Stimulated activated CD4-positive, alpha-beta T cell treated with anti-CD3 and anti-CD28 coated beads, Interleukin-1b, Interleukin-23, amount 100 ng/mL, for 24 hours (primary cell): ENCODE data around the gene CHM.
"Not testable (repeated sequence)": the region's sequence is repeated elsewhere in the genome, so short reads cannot be mapped to it uniquely, and the experiment has no call there.

Source experiments
- DNase-seq, 4 experiments: peaks; one replicate each; pipeline ENCODE4 v3.0.0-alpha.2; 2020; ENCODE audit warnings: low read depth in 4 of 4, low spot score in 1 of 4

CHM gene, protein sequence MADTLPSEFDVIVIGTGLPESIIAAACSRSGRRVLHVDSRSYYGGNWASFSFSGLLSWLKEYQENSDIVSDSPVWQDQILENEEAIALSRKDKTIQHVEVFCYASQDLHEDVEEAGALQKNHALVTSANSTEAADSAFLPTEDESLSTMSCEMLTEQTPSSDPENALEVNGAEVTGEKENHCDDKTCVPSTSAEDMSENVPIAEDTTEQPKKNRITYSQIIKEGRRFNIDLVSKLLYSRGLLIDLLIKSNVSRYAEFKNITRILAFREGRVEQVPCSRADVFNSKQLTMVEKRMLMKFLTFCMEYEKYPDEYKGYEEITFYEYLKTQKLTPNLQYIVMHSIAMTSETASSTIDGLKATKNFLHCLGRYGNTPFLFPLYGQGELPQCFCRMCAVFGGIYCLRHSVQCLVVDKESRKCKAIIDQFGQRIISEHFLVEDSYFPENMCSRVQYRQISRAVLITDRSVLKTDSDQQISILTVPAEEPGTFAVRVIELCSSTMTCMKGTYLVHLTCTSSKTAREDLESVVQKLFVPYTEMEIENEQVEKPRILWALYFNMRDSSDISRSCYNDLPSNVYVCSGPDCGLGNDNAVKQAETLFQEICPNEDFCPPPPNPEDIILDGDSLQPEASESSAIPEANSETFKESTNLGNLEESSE

DNA sequence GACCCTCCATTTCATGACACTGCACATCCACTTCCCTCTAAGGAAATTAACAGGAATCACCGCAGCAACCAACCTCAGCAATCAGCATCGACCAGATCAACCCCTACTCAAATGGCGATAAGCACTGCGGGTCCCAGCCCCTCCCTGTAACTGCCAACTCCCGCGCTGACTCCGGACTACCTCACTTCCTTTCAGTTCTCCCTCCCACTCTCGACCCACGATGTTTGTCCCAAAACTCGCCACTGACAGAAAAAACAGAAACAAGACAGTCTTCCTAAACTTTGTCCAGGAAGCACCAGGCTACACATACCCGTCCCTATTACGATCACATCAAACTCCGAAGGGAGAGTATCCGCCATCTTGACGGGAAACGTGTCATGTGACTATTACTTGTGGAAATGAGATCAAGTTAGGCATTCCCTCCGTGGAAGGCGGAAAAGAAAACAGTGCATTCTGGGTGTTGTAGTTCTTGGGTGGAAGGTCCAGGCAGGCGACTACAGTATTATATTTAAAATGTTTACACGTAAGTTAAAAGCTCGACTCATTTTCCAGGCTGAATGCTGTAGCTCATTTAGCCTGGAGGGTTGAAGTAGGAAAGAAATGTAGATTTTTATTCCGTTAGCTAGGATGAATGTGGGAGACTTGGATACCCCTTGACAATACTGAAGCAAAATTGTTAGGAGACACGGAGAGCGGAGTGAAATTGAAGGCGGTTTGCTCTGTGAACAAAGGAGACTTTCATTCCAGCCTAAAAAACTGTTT, at the start of gene CHM:
Gene CHM, minus strand, starts transcription at position 385 of the 762 bp plus-strand sequence. Its CDS starts 26 bp downstream, at position 359.
- DNase-seq = peak; percentile 14 to 36 (median 23)

DNA sequence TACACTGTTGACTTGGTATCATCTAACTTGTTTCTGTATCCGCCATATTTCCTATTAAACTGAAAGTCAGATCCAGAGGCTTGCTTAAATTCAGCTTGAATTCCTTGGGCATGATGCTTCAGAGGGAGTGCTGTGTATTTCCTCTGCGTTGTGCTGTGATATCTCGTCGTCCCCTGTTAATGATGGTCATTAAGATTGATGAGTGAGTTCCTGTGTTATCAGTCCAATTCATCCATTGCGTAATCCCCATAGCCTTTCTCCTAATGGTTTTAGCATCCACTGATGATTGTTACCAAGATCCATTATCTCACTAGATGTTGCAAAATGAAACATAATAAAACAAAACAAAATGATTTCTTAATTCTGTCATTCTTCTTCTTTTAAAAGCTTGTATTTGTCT, 31.3 kb upstream of the CHM start:
- no peak for DNase-seq

DNA sequence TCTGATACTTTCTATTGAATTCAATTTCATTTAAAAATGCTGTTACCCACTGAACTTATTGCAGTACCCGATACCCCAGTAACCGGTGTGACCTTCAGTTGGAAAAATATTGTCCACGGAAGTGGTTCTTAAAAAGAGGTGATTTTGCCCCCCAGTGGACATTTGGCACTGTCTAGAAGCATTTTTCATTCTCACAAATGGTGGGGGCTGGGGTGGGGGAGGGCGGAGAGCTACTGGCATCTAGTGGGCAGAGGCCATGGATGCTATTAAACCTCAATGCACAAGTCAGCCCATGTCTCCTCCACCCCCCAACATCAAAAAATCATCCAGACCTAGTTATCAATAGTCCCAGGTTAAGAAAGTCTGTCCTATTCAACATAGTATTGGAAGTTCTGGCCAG, 19.6 kb upstream of the CHM start:
- DNase-seq = no peak

DNA sequence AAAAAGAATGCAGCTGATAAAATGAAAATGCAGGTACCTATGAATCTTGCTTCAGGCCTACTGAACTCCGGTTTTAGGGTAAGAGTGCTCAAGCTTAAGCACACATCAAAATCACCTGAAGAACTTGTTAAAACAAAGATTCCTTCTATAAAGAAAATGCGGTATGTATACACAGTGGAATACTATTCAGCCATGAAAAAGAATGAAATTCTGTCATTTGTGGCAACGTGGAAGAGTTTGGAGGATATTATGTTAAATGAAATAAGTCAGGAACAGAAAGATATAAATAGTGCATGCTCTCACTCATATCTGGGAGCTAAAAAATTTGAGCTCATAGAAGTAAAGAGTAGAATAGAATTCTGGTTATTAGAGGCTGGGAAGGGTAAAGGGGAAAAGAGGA, 14.0 kb upstream of the CHM start:
- DNase-seq = no peak

DNA sequence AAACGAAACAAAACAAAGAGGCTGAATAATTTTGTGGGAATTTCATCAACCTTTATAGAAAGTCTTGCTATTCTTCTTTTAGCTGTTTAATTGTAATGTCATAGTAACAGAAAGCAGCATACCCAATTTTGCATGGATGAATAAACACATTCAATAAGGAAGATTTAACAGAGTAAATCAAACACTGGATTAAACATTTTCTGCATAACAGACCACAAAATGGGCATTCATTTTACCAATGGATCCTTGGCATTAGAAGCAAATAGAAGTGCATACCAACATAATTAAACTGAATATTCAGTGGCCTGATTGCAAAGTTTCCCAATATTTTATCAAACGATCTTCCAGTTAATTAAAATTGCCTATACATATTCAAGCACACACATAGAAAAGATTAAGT, 4.4 kb upstream of the CHM start:
- DNase-seq = no peak

DNA sequence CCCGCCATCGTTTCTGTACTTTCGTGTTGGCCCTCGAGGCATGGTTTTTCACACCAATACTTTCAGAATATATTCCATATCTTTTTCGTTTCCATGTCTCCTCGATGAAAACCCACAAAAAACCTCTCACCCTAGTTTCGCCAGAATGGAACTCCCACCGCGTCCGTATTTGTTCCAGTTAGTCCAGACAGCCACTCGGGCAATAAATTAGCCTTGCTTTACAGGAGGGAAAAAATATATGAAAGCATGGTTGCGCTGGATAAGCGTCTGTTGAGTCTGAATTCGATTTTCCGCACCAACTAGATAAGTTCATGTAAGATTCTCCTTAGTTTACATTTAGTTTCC, 550 bp upstream of the CHM start:
- DNase-seq = no peak

DNA sequence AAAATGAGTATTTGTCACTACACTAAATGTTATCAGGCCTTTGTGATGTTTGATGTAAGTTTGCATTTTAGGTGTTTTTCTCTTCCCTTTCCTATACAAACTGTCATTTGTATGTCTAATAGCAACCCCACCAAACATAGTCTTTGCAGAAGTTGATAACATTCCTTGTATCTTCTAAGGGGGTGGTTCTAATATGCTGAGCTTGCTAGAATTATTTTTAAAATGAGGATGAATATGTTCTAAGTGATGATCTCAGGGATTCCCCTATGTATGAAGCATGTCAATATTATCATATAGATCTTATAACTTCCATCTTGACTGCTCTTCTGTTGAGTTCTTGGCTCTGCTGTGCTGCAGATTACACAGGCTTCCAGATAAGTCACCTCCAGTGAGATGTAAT, 3.1 kb downstream of the CHM start:
- DNase-seq = no peak

DNA sequence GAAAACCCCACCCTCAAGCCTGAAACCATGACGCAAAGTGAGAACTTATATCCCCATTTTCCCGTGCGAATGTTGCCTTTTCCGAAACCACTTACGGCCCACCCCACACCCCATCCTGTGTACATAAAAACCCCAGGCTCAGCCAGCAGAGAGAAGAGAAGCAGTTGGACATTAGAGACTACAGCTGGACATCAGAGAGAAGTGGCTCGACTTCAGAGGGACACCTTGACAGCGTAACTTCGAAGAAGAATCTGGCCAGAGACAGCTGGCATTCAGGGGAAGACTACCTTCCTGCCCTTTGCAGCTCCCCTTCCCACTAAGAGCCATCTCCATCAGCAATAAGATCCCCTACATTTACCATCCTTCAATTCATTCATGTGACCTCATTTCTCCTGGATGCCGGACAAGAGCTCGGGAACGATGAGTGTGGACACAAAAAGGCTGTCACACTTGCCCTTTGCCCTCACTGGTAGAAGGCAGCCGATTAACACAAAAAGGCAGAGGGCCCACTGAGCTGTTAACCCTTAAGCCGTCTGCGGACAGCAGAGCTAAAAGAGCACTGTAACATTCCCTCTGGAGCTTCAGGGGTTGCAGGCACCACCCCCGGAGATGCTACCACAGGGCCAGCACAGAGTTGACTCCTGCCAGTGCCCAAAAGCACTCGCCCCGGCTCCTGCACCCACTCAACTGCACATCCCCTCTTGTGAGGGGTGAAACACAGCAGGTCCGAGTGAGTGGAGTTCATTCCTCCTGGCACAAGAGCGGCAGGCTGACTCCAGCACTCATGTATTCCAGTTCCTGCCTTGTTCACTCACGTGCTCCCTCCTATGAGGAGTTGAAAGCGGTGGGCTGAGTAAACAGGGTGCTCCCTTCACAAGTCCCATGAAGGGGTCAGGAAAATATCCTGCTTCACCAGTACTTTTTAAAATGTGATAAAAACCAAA, 7.5 kb downstream of the CHM start:
- no peak for DNase-seq

DNA sequence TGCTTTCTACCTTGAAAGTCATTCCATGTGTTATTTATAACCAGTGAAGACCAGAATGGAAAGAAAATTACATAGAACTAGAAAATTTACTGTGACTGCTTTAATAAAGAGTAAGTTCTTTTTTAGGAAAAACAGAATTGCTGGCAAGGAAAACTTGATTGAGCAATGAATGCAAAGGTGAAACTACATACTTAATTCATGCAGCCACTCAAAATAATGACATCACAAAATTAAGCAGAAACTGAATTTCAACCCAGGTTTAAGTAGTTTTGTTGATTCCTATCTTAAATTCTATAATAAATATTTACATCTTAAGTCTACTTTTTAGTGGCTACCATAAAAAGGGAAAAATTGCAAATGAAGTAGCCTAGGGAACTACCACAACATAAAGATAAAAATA, 14.0 kb downstream of the CHM start:
- DNase-seq = no peak

DNA sequence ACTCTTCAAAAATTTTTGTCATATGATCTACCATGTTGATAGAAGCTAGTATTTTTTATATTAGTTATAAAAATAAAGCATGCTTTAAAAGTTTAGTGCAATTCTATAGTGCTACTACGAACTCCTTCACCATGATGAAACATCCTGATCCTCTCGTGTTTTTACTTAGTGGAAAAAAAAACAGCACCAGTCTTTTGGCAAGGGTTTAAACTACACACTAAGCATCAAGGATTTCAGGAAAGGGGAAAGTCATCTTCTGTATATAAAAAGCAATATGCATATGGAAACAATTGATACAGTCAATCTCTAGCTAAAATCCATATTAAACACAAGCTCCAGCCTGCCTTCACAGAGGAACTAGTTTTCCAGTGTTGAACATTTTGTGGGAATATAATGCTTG, 18.7 kb downstream of the CHM start:
- DNase-seq = no peak

DNA sequence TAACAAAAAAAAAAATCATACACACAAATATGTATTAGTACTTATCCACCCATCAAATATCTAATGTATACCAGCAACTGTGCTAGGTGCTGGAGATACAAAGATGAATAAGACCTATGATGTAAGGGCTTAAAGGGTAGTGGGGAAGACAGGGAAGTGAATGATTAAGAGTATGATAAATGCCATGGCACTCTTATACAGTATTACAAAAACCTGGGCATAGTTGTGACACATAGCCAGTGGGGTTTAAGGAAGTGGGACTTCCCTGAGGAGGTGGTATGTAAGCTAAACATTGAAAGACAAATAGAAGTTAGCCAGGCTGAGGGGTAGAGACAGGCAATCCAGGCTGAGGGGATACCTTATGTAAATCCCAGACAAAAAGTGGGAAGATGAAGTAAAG, 23.5 kb downstream of the CHM start:
- no peak for DNase-seq

DNA sequence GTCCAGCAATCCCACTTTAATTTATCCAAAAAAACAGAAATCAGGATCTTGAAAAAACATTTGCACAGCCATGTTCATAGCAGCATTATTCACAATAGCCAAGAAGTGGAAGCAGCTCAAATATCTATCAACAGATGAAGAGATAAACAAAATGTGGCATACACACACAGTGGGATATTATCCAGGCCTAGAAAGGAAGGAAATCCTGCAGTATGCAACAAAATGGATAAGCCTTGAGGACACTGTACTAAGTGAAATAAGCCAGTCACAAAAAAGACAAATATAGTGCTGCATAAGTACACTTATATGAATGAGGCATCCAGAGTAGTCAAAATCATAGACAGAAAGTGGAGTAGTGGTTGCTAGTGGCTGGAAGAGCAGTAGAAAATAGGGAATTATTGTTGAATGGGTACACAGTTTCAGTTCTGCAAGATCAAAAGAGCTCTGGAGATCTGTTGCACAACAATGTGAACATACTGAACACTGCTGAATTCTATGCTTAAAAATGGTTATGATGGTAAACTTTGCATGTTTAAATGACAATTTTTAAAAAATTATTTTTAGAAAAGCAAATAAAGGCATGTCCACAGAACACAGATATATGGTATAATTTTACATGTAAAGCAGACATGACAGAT, 25.6 kb downstream of the CHM start:
- no peak for DNase-seq

DNA sequence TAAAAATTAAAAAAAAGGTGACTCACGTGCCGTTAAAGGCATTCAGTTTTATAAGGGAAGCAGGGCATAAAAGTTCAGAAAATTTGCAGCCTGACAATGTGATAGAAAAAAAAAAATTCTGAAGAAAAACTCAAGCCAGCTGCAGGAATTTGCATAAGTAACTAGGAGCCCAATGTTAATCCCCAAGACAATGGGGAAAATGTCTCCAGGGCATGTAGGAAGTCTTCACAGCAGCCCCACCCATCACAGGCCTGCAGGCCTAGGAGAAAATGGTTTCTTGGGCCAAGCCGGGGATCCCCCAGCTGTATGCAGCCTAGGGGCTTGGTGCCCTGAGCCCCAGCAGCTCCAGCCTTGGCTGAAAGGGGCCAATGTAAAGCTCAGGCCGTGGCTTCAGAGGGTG, 31.2 kb downstream of the CHM start:
- DNase-seq = no peak

DNA sequence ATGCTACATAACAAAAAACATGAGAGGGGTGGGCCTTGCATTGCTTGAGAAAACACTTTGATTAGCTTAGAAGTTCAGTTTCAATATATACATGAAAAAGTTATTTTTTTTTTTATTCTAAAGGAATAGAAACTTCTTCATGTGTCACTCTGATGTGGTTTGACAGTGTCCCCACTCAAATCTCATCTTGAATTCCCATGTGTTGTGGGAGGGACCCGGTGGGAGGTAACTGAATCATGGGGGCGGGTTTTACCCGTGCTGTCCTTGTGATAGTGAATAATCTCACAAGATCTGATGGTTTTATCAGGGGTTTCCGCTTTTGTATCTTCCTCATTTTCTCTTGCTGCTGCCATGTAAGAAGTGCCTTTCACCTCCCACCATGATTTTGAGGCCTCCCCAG, 32.4 kb downstream of the CHM start:
- not testable (repeated sequence) for DNase-seq

DNA sequence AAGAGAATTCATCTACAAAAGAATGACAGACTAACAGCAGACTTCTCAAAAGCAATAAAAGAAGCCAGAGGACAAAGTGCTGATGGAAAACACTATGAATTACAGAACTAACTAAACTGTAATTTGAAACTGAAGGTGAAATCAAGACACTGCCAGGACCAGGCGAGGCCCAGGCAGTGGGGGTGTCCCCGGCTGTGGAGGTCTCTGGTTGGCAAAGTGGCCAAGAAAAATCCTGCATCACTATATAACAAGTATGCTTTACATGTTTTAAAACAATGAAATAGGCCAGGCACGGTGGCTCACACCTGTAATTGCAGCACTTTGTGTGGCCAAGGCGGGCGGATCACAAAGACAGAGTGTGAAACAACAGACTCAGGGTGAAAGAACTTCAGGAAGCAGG, 32.9 kb downstream of the CHM start:
- no peak for DNase-seq

DNA sequence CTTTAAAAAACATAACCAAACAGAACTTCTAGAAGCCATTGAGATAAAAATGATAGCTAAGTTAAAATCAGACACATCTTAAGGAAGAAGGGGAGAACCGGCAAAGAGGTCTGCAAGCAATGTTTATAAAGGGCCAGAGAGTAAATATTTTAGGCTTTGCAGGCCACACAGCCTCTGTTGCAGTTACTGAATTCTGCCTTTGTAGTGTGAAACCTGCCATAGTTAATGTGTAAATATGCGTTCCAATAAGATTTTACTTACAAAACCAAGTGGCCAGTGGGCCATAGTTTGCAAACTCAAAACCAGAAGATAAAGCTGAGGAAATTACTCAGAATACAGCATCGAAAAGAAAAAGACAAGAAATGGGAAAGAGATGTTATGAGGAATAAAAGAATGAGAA, 33.6 kb downstream of the CHM start:
- no peak for DNase-seq

DNA sequence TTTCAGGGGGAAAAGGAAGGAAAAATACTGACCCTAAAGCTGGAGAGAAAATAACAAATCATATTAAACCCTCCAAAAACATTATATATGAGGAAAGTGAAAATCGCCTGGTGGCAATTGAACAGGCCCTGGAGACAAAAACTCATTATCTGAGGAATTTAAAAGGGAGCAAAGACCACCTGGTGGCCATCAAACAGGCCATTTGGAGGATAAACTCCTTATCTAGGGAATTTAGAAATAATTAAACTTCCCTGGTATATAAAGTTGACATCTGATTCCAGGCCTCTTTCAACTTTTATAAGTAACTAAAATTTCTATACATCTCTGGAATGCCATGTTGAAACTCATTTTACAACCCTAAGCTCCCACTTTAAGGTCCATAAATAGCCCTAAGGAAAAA, 35.2 kb downstream of the CHM start:
- DNase-seq = no peak

DNA sequence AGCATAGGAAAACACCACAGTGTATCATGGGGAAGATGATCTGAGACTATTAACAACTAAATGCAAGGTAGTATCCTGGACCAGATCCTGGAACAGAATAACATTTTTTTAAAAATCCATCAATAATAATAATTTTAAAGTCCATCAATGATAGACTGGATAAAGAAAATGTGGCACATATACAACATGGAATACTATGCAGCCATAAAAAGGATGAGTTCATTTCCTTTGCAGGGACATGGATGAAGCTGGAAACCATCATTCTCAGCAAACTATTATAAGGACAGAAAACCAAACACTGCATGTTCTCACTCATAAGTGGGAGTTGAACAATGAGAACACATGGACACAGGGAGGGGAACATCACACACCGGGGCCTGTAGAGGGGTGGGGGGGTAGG, 37.6 kb downstream of the CHM start:
- not testable (repeated sequence) for DNase-seq

DNA sequence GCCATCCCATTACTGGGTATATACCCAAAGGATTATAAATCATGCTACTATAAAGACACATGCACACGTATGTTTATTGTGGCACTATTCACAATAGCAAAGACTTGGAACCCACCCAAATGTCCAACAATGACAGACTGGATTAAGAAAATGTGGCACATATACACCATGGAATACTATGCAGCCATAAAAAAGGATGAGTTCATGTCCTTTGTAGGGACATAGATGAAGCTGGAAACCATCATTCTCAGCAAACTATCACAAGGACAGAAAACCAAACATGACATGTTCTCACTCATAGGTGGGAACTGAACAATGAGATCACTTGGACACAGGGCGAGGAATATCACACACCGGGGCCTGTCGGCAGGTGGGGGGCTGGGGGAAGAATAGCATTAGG, 39.5 kb downstream of the CHM start:
- DNase-seq = not testable (repeated sequence)

DNA sequence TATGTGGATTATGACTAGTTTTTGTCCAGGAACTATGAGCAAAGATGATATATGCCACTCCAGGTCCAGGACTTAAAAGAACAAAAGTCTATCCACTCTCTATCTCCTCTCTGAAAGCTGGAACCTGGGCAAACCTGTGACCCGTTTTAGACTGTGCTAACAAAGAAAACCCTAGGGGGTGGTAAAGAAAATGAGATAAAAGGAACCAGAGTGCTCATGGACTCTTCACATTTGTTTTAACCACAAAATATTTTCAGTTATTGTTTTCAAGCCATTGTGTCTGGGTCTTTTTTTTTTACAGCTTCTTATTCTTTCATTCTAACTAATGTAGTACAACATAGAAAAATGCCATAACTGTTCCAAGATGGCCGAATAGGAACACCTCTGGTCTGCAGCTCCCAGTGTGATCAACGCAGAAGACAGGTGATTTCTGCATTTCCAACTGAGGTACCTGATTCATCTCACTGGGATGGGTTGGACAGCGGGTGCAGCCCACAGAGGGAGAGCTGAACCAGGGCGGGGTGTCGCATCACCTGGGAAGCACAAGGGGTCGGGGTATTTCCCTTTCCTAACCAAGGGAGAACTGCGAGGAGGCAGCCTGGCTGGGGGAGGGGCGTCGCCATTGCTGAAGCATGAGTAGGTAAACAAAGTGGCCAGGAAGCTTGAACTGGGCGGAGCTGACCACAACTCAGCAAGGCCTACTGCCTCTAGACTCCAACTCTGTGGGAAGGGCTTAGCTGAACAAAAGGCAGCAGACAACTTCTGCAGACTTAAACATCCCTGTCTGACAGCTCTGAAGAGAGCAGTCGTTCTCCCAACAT, 45.1 kb downstream of the CHM start:
- DNase-seq = no peak
